GM19324 (cell line): ENCODE data around the gene RAP1A.

Experiments used
- ATAC-seq: cut with Tn5 transposase; IDR thresholded peaks from one replicate; pipeline ENCODE4 v1.9.1; 2021; ENCODE audit warnings: mild to moderate bottlenecking, moderate library complexity; ENCODE audit not compliant: unreplicated experiment, low FRiP score

Gene RAP1A

DNA sequence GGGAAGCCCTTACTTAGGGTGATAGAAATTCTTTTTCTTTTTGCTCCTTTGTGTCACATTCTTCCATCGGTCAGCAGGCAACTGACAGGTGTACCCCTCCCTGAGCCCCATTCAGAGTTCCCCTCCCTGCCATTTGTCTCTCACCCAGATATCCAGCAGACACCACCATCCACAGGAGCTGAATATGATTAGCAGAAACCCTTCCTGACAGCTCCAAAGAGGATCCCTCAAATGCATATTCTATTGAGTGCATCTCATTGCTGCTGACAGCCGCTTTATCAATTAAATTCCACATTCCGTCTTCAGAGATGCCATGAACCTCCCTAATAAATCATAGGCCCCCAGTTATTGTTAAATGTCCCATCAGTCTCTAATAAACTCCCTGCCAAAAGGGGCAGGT, 130.0 kb downstream of the RAP1A start:
- no peak for ATAC-seq

DNA sequence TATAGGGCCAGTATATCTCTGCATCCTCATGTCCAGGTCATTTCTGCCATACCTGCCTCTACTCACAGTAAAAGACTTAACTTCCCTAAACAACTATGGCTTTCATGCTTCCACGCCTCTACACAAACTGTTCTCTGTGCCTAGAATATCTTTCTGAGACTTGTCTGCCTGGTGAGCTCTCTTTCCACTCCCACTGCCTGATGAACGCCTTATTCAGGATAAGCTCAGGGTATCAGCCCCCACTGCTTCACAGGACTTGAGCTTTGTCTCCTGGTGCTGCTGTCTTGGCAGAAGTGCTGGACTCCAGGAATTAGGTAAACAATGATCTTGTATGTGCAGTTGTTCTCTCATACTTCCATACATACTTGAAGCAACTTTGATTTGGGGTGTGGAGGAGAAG, 131.3 kb downstream of the RAP1A start:
- no peak for ATAC-seq

DNA sequence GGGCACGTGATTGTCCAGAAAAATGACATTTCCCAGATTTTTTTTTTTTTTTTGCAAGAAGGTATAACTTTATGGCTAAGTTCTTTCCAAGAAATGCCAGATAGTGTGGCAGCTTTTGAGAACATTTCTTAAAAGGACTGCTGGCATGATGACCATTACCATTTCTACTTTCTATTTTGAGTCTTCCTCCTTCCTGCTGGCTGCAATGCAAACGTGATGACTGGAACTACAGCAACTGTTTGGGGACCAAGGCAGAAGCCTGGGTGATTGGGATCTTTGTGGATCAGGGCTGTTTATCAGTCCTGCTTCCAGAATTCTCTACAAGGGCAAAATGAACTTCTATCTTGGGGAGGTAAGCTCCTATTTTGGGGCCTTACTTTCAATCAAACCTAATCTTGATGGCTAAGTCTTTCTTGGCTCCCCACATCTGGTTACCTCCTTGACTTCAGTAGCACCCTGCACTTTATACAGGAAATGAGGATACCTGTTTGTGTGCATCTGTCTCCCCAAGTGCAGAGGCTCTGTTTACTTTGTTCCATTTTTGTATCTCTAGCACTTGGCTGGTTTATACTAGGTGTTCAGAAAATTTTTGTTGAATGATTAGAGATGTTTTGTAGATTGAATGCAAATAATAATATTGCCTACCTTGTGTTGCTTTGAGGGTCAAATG, 132.5 kb downstream of the RAP1A start:
- ATAC-seq: no peak

DNA sequence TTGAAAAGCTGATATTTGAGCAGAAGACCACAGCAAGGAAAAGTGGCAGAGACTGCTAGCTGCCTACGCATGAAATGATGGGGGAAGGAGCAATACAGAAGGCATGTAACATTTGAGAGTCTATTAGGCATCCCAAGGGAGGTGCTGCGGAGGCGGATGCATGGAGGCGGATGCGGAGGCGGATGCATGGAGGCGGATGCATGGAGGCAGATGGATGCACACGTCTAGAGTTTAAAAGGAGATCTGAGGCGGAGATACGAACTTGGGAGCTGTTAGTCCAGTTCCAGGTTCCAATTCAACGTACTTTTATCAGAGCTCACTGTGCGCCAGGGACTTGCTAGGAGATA, 135.4 kb downstream of the RAP1A start:
- peak; percentile 3 for ATAC-seq

DNA sequence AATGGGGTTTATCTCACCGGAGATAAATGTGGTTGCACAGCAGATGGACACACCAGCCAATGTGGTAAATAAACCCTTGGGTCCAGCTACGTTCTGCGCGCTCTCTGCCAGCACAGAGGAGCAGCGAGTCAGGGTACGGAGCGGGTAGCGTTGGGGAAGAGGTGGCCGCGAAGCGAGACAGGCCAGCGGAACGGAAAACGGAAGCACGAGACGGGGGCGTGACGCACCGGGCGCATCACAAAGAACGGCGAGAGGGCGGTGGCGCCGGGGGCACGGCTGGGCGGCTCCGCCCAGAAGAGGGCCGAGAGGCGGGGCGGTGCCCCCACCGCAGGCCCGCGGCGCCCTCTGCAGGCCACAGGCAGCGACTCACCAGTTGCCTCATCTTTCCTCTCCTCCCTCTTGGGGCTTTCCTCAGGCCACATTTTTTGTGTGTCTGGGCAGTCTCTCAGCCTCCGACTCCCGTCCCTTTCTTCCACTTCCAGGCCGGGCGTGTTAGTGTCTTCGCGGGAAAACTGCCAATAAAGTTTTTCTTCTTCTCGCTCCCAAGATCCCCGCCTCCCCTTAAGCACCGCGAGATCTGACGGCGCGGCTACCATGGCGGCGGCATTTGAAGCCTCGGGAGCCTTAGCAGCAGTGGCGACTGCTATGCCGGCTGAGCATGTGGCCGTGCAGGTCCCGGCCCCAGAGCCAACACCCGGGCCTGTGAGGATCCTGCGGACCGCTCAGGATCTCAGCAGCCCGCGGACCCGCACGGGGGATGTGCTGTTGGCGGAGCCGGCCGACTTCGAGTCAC, 135.9 kb downstream of the RAP1A start, which contains the start of gene DDX20:
Gene DDX20, plus strand, starts transcription at position 571 of the 793 bp plus-strand sequence. Its CDS starts 24 bp downstream, at position 595.
- peak; percentile 96 for ATAC-seq

DNA sequence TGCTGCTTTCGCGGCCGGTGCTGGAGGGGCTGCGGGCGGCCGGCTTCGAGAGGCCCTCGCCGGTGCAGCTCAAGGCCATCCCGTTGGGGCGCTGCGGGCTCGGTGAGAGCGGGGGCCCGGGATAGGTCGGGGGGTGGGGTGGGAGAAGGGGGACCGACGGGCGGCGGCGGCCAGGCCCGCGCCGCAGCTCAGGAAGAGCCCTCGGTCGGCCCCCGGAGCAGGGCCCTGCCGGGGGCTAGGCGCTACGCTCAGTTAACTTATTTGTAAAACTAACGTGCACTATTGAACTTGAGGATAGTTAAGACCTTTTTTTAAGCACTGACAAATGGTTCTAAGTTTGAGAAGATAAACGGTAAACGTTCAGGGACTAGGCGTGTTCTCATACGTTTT, 136.5 kb downstream of the RAP1A start:
- no peak for ATAC-seq

DNA sequence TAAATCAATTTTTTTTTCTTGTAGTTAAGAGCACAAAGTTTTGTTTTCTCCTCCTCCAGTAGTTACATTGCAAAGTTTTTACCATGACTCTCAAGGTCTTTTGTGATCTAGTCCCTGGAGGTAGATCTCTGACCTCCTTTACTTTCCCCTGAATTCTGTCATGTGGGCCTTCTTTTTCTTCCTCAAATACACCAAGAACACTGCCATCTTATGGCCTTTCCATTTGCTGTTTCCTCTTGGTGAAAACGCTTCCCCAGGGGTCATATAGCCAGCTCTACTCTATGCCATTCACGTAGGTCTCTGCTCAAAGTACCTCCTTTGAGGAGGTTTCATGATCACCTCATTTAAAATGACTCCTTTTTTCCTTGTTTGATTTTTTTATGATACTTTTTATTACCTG, 138.8 kb downstream of the RAP1A start:
- ATAC-seq: no peak

DNA sequence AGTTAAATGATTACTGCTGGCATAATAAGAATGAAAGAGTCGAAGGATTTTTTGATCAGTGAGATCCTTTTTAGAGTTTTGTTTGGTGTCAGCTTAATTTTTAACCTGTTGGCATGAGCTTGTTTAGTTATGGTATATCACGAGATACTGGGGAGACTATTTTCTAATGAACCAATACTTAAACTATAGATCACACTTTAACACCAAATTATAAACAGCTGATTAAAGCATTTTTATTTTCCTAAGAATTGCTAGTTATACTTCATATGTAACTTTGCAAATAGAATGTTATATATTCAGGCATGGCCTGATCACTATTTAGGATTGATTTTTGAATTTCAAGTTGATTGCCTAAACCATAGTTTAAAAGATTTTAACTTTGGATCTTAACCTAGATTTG, 142.1 kb downstream of the RAP1A start:
- ATAC-seq: no peak

DNA sequence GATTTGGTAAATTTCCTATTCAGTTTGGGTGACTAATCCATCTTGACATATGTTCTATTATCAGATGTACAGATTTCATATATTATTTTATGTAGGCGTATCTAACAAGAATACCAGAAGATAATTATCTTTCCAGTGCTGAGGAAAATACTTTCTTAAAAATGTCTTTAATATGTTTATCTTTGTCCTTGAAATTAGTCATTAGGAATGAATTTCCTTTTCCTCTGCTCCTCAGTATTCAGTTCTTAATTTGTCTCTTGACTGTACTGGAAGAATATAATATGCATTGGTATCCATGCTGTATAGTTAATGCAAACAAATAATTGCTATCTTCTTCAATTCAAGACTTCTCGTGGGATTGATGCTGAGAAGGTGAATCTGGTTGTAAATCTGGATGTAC, 142.7 kb downstream of the RAP1A start:
- no peak for ATAC-seq
